SK-N-SH treated with all-trans-retinoic acid at 6 μM for 48 hours (cell line): ENCODE data around the gene SEMA5A.
"Not testable (repeated sequence)": the region's sequence is repeated elsewhere in the genome, so short reads cannot be mapped to it uniquely, and the experiment has no call there.

Experiments used
- ARNTL ChIP-seq: fragments of 450-650 bp; formaldehyde crosslinking; IDR thresholded peaks from 2 replicates; pipeline ENCODE4 v1.5.0; 2020; ENCODE audit warnings: low read depth, mild to moderate bottlenecking, moderate library complexity, borderline replicate concordance
- ESRRG ChIP-seq: fragments of 250-450 bp; sonication (Bioruptor Pico); IDR thresholded peaks from 2 replicates; pipeline ENCODE4 v1.6.1; 2021; ENCODE audit warnings: mild to moderate bottlenecking
- ISL1 ChIP-seq: fragments of 250-450 bp; sonication (Bioruptor Pico); IDR thresholded peaks from 2 replicates; pipeline ENCODE4 v2.1.2; 2022; ENCODE audit warnings: mild to moderate bottlenecking, moderate library complexity
- PPARA ChIP-seq: fragments of 250-450 bp; sonication (Bioruptor Pico); IDR thresholded peaks from 2 replicates; pipeline ENCODE4 v1.5.0; 2020; ENCODE audit warnings: mild to moderate bottlenecking, borderline replicate concordance
- RARB ChIP-seq: fragments of 250-450 bp; sonication (Bioruptor Pico); IDR thresholded peaks from 2 replicates; pipeline ENCODE4 v1.8.0; 2021; ENCODE audit warnings: mild to moderate bottlenecking, moderate library complexity
- SNAI2 ChIP-seq: fragments of 250-450 bp; sonication (Bioruptor Pico); IDR thresholded peaks from 2 replicates; pipeline ENCODE4 v1.5.0; 2020; ENCODE audit warnings: mild to moderate bottlenecking, moderate library complexity
- TOX ChIP-seq: fragments of 250-450 bp; sonication (Bioruptor Pico); IDR thresholded peaks from 2 replicates; pipeline ENCODE4 v1.8.0; 2021; ENCODE audit warnings: mild to moderate bottlenecking, moderate library complexity, borderline replicate concordance
- ZFP3 ChIP-seq: fragments of 250-450 bp; sonication (Bioruptor Pico); IDR thresholded peaks from 2 replicates; pipeline ENCODE4 v1.5.0; 2020; ENCODE audit warnings: mild to moderate bottlenecking, moderate library complexity
- ZNF8 ChIP-seq: fragments of 450-650 bp; formaldehyde crosslinking; IDR thresholded peaks from 2 replicates; pipeline ENCODE4 v1.5.0; 2020; ENCODE audit warnings: mild to moderate bottlenecking, moderate library complexity
- TF ChIP-seq, protein P1 (sequence below): fragments of 250-450 bp; sonication (Bioruptor Pico); IDR thresholded peaks from 2 replicates; pipeline ENCODE4 v1.8.0; 2021; ENCODE audit warnings: low read depth, mild to moderate bottlenecking, moderate library complexity, borderline replicate concordance
- TF ChIP-seq, protein P2 (sequence below): fragments of 250-450 bp; sonication (Bioruptor Pico); IDR thresholded peaks from 2 replicates; pipeline ENCODE4 v1.8.0; 2020; ENCODE audit warnings: mild to moderate bottlenecking, moderate library complexity, borderline replicate concordance
- TF ChIP-seq, protein P3 (sequence below): fragments of 250-450 bp; sonication (Bioruptor Pico); IDR thresholded peaks from 2 replicates; pipeline ENCODE4 v1.5.0; 2020; ENCODE audit warnings: mild to moderate bottlenecking, moderate library complexity
- TF ChIP-seq, protein P4 (sequence below): fragments of 250-450 bp; sonication (Bioruptor Pico); IDR thresholded peaks from 2 replicates; pipeline ENCODE4 v1.5.1; 2020; ENCODE audit warnings: low read depth, mild to moderate bottlenecking, moderate library complexity

DNA sequence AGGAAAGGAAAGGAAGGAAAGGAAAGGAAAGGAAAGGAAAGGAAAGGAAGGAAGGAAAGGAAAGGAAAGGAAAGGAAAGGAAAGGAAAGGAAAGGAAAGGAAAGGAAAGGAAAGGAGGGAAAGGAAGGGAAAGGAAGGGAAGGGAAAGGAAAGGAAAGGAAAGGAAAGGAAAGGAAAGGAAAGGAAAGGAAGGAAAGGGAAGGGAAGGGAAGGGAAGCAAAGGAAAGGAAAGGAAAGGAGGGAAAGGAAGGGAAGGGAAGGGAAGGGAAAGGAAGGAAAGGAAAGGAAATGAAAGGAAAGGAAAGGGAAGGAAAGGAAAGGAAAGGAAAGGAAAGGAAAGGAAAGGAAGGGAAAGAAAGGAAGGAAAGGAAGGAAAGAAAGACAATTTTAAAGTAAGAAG is 192.8 kb downstream of the SEMA5A start:
- TF ChIP-seq, protein P1, sequence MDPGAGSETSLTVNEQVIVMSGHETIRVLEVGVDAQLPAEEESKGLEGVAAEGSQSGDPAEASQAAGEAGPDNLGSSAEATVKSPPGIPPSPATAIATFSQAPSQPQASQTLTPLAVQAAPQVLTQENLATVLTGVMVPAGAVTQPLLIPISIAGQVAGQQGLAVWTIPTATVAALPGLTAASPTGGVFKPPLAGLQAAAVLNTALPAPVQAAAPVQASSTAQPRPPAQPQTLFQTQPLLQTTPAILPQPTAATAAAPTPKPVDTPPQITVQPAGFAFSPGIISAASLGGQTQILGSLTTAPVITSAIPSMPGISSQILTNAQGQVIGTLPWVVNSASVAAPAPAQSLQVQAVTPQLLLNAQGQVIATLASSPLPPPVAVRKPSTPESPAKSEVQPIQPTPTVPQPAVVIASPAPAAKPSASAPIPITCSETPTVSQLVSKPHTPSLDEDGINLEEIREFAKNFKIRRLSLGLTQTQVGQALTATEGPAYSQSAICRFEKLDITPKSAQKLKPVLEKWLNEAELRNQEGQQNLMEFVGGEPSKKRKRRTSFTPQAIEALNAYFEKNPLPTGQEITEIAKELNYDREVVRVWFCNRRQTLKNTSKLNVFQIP: not testable (repeated sequence)
- TF ChIP-seq ISL1, RARB, SNAI2, ZFP3, ARNTL, ZNF8, PPARA, TOX, ESRRG (CRISPR knock-in tag): not testable (repeated sequence)
- TF ChIP-seq, protein P2, sequence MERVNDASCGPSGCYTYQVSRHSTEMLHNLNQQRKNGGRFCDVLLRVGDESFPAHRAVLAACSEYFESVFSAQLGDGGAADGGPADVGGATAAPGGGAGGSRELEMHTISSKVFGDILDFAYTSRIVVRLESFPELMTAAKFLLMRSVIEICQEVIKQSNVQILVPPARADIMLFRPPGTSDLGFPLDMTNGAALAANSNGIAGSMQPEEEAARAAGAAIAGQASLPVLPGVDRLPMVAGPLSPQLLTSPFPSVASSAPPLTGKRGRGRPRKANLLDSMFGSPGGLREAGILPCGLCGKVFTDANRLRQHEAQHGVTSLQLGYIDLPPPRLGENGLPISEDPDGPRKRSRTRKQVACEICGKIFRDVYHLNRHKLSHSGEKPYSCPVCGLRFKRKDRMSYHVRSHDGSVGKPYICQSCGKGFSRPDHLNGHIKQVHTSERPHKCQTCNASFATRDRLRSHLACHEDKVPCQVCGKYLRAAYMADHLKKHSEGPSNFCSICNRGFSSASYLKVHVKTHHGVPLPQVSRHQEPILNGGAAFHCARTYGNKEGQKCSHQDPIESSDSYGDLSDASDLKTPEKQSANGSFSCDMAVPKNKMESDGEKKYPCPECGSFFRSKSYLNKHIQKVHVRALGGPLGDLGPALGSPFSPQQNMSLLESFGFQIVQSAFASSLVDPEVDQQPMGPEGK: not testable (repeated sequence)
- TF ChIP-seq, protein P3, sequence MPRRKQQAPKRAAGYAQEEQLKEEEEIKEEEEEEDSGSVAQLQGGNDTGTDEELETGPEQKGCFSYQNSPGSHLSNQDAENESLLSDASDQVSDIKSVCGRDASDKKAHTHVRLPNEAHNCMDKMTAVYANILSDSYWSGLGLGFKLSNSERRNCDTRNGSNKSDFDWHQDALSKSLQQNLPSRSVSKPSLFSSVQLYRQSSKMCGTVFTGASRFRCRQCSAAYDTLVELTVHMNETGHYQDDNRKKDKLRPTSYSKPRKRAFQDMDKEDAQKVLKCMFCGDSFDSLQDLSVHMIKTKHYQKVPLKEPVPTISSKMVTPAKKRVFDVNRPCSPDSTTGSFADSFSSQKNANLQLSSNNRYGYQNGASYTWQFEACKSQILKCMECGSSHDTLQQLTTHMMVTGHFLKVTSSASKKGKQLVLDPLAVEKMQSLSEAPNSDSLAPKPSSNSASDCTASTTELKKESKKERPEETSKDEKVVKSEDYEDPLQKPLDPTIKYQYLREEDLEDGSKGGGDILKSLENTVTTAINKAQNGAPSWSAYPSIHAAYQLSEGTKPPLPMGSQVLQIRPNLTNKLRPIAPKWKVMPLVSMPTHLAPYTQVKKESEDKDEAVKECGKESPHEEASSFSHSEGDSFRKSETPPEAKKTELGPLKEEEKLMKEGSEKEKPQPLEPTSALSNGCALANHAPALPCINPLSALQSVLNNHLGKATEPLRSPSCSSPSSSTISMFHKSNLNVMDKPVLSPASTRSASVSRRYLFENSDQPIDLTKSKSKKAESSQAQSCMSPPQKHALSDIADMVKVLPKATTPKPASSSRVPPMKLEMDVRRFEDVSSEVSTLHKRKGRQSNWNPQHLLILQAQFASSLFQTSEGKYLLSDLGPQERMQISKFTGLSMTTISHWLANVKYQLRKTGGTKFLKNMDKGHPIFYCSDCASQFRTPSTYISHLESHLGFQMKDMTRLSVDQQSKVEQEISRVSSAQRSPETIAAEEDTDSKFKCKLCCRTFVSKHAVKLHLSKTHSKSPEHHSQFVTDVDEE (CRISPR knock-in tag): not testable (repeated sequence)
- TF ChIP-seq, protein P4, sequence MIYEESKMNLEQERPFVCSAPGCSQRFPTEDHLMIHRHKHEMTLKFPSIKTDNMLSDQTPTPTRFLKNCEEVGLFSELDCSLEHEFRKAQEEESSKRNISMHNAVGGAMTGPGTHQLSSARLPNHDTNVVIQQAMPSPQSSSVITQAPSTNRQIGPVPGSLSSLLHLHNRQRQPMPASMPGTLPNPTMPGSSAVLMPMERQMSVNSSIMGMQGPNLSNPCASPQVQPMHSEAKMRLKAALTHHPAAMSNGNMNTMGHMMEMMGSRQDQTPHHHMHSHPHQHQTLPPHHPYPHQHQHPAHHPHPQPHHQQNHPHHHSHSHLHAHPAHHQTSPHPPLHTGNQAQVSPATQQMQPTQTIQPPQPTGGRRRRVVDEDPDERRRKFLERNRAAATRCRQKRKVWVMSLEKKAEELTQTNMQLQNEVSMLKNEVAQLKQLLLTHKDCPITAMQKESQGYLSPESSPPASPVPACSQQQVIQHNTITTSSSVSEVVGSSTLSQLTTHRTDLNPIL (CRISPR knock-in tag): not testable (repeated sequence)
